HepG2 (cell line): ENCODE measurements around the gene ZCCHC3. TPM values are rescaled to one million over a fixed set of nuclear protein-coding genes. Genes with fewer than 3 reads are reported as not detected.

Source experiments
- CBX2 ChIP-seq, 2 experiments: fragments of 200-600 bp in 1 of 2; sonication (generic); formaldehyde crosslinking in 1 of 2; IDR thresholded peaks; 2 replicates each; pipeline versions ENCODE4 v1.7.0 to v1.8.1; 2018 to 2022; ENCODE audit warnings: low read depth in 2 of 2, low read length in 1 of 2, mild to moderate bottlenecking in 1 of 2, missing genetic modification reagents in 1 of 2
- ERF ChIP-seq: IDR thresholded peaks from 2 replicates; pipeline ENCODE4 v1.6.1; 2018; ENCODE audit warnings: missing biosample characterization, missing genetic modification reagents
- ETV6 ChIP-seq: sonication (generic); formaldehyde crosslinking; conservative IDR thresholded peaks from 2 replicates; pipeline ENCODE4 v1.4.0; 2020; ENCODE audit warnings: missing genetic modification reagents
- FLYWCH1 ChIP-seq: sonication (generic); formaldehyde crosslinking; IDR thresholded peaks from 2 replicates; pipeline ENCODE4 v1.8.1; 2023; ENCODE audit warnings: mild to moderate bottlenecking, missing genetic modification reagents
- FOSL1 ChIP-seq: sonication (generic); formaldehyde crosslinking; IDR thresholded peaks from 2 replicates; pipeline ENCODE4 v1.9.0; 2021; ENCODE audit warnings: missing genetic modification reagents, borderline replicate concordance
- HDAC1 ChIP-seq: sonication (generic); formaldehyde crosslinking; IDR thresholded peaks from 2 replicates; pipeline ENCODE4 v1.5.1; 2020; ENCODE audit warnings: mild to moderate bottlenecking, missing genetic modification reagents
- HOXA3 ChIP-seq: sonication (generic); formaldehyde crosslinking; IDR thresholded peaks from 2 replicates; pipeline ENCODE4 v1.5.0; 2020; ENCODE audit warnings: missing genetic modification reagents
- JUN ChIP-seq: sonication (generic); formaldehyde crosslinking; IDR thresholded peaks from 2 replicates; pipeline ENCODE4 v1.4.0; 2020; ENCODE audit warnings: mild to moderate bottlenecking, missing genetic modification reagents
- NR2C2 ChIP-seq: sonication (generic); formaldehyde crosslinking; IDR thresholded peaks from 2 replicates; pipeline ENCODE4 v1.4.0; 2020; ENCODE audit warnings: missing genetic modification reagents, mild to moderate bottlenecking, moderate library complexity, borderline replicate concordance
- PHF21A ChIP-seq: sonication (generic); formaldehyde crosslinking; IDR thresholded peaks from 2 replicates; pipeline ENCODE4 v1.5.0; 2020; ENCODE audit warnings: mild to moderate bottlenecking, missing genetic modification reagents
- SOX6 ChIP-seq, 2 experiments: fragments of 450-650 bp in 1 of 2; sonication (generic) in 1 of 2; formaldehyde crosslinking in 1 of 2; IDR thresholded peaks; 2 replicates each; pipeline versions ENCODE4 v1.4.0 to v1.6.1; 2017 to 2020; ENCODE audit warnings: antibody characterized with exemption in 1 of 2, mild to moderate bottlenecking in 1 of 2, missing genetic modification reagents in 1 of 2
- YEATS4 ChIP-seq: sonication (generic); formaldehyde crosslinking; IDR thresholded peaks from 2 replicates; pipeline ENCODE4 v1.4.0; 2020; ENCODE audit warnings: missing genetic modification reagents, borderline replicate concordance
- ZBTB8A ChIP-seq: sonication (generic); formaldehyde crosslinking; IDR thresholded peaks from 2 replicates; pipeline ENCODE4 v1.4.0; 2020; ENCODE audit warnings: mild to moderate bottlenecking, low read depth, missing genetic modification reagents, borderline replicate concordance
- ZKSCAN8 ChIP-seq: IDR thresholded peaks from 2 replicates; pipeline ENCODE4 v1.6.1; 2016; ENCODE audit warnings: borderline replicate concordance, missing genetic modification reagents, missing compliant biosample characterization
- ZNF160 ChIP-seq: sonication (generic); formaldehyde crosslinking; IDR thresholded peaks from 2 replicates; pipeline ENCODE4 v1.8.0; 2022; ENCODE audit warnings: mild to moderate bottlenecking, inconsistent platforms, missing genetic modification reagents
- ZNF20 ChIP-seq: sonication (generic); formaldehyde crosslinking; IDR thresholded peaks from 2 replicates; pipeline ENCODE4 v1.4.0; 2020; ENCODE audit warnings: mild to moderate bottlenecking, moderate library complexity, missing genetic modification reagents
- ZNF263 ChIP-seq: sonication (generic); formaldehyde crosslinking; IDR thresholded peaks from 2 replicates; pipeline ENCODE4 v1.4.0; 2020; ENCODE audit warnings: missing genetic modification reagents
- ZNF335 ChIP-seq: sonication (generic); formaldehyde crosslinking; IDR thresholded peaks from 2 replicates; pipeline ENCODE4 v1.4.0; 2020; ENCODE audit warnings: missing genetic modification reagents
- ZNF672 ChIP-seq: sonication (generic); formaldehyde crosslinking; IDR thresholded peaks from 2 replicates; pipeline ENCODE4 v1.8.1; 2022; ENCODE audit warnings: missing genetic modification reagents
- polyA plus RNA-seq, 8 experiments: library from polyadenylated mRNA; depleted of rRNA in 3 of 8; stranded (reverse) in 7 of 8; unstranded in 1 of 8; fragments of >200 nt; fragmentation: Illumina TruSeq in 4 of 8; extraction: Trizol in 4 of 8; gene quantifications; 2 replicates each; pipeline versions ENCODE4 v1.2.1 to v1.2.3, GENCODE V29; 2011 to 2016; ENCODE audit warnings: low read depth in 4 of 8, missing spikeins in 1 of 8, mixed read lengths in 1 of 8; ENCODE audit not compliant: insufficient read depth in 1 of 8
- total RNA-seq, 5 experiments: library from RNA; depleted of rRNA; stranded (reverse); fragments of >200 nt; fragmentation: Illumina TruSeq; extraction: Trizol; gene quantifications; 2 replicates each; pipeline ENCODE4 v1.2.3, GENCODE V29; 2016; ENCODE audit warnings: low read depth in 1 of 5
- TF ChIP-seq, protein P1 (sequence below): sonication (generic); formaldehyde crosslinking; IDR thresholded peaks from 2 replicates; pipeline ENCODE4 v1.5.1; 2020; ENCODE audit warnings: mild to moderate bottlenecking, moderate library complexity, missing genetic modification reagents
- TF ChIP-seq, protein P2 (sequence below): sonication (generic); formaldehyde crosslinking; IDR thresholded peaks from 2 replicates; pipeline ENCODE4 v1.4.0; 2020; ENCODE audit warnings: missing genetic modification reagents
- TF ChIP-seq, protein P3 (sequence below): sonication (generic); formaldehyde crosslinking; IDR thresholded peaks from 2 replicates; pipeline ENCODE4 v1.8.0; 2022; ENCODE audit warnings: mild to moderate bottlenecking, missing genetic modification reagents
- TF ChIP-seq, protein P4 (sequence below): IDR thresholded peaks from 2 replicates; pipeline ENCODE4 v1.6.1; 2016; ENCODE audit warnings: mild to moderate bottlenecking

ZCCHC3 gene
- total and polyA plus RNA-seq, 2 of the 13 experiments (the other 11 are each of a cell fraction or from before 2014, with no cell fraction given) = 46.6 to 63.0 TPM

DNA sequence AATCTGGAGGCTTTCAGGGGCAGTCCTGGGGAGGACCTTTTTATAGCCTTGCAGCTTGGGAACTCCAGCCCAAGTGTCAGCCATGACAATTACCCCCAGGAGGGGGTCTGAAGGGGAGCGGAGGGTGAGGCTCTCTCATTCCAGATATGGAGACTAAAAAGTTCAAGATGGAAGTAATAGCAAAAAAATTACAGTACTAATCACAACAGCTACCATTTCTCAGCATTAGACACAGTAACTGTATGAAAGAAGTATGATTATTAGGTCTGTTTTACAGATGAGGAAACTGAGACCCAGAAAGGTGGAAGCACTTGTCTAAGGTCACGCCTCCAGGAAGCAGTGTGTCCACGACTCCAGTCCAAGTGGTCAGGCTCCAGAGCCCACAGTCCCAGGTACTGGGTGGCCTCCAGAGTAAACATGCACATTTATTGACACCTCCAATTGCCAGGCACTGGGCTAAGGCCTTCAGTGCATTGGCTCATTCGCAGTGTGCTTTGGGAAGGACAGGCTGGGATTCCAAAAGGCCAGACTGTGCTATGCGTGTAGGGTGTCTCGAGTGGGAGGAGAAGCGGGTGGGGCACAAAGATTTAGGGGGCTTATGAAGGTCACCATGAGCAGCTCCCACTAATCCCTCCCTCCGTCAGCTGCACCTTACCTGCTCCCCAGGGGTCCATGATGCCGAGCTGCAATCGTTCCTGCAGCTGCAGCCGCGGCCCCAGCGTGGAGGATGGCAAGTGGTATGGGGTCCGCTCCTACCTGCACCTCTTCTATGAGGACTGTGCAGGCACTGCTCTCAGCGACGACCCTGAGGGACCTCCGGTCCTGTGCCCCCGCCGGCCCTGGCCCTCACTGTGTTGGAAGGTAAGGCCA lies 51.8 kb downstream of the ZCCHC3 start (continued):
- TF ChIP-seq, protein P1, sequence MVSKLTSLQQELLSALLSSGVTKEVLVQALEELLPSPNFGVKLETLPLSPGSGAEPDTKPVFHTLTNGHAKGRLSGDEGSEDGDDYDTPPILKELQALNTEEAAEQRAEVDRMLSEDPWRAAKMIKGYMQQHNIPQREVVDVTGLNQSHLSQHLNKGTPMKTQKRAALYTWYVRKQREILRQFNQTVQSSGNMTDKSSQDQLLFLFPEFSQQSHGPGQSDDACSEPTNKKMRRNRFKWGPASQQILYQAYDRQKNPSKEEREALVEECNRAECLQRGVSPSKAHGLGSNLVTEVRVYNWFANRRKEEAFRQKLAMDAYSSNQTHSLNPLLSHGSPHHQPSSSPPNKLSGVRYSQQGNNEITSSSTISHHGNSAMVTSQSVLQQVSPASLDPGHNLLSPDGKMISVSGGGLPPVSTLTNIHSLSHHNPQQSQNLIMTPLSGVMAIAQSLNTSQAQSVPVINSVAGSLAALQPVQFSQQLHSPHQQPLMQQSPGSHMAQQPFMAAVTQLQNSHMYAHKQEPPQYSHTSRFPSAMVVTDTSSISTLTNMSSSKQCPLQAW (CRISPR knock-in tag) = peak; percentile 70
- TF ChIP-seq SOX6 (IDR thresholded peaks at IDR 0.05) = no peak
- peak; percentile 25; the same call in 1 of the 2 replicates for TF ChIP-seq SOX6 (CRISPR knock-in tag; IDR thresholded peaks at IDR 0.05)
- TF ChIP-seq ZNF263 (CRISPR knock-in tag) = 0 out of 2 replicates have a peak, but pooled peaks have one; percentile 40
- TF ChIP-seq PHF21A (CRISPR knock-in tag) = no peak; the same call in 1 of the 2 replicates
- TF ChIP-seq HDAC1 (CRISPR knock-in tag) = peak; percentile 83
- TF ChIP-seq, protein P2, sequence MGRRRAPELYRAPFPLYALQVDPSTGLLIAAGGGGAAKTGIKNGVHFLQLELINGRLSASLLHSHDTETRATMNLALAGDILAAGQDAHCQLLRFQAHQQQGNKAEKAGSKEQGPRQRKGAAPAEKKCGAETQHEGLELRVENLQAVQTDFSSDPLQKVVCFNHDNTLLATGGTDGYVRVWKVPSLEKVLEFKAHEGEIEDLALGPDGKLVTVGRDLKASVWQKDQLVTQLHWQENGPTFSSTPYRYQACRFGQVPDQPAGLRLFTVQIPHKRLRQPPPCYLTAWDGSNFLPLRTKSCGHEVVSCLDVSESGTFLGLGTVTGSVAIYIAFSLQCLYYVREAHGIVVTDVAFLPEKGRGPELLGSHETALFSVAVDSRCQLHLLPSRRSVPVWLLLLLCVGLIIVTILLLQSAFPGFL (CRISPR knock-in tag) = peak; percentile 54; the same call in 1 of the 2 replicates
- no peak for TF ChIP-seq ZBTB8A (CRISPR knock-in tag)
- no peak for TF ChIP-seq ZNF672 (CRISPR knock-in tag)
- TF ChIP-seq, protein P3, sequence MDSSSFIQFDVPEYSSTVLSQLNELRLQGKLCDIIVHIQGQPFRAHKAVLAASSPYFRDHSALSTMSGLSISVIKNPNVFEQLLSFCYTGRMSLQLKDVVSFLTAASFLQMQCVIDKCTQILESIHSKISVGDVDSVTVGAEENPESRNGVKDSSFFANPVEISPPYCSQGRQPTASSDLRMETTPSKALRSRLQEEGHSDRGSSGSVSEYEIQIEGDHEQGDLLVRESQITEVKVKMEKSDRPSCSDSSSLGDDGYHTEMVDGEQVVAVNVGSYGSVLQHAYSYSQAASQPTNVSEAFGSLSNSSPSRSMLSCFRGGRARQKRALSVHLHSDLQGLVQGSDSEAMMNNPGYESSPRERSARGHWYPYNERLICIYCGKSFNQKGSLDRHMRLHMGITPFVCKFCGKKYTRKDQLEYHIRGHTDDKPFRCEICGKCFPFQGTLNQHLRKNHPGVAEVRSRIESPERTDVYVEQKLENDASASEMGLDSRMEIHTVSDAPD (CRISPR knock-in tag) = 0 out of 2 replicates have a peak, but pooled peaks have one; percentile 58
- peak; percentile 83 for TF ChIP-seq HOXA3 (CRISPR knock-in tag)
- 0 out of 2 replicates have a peak, but pooled peaks have one; percentile 39 for TF ChIP-seq YEATS4 (CRISPR knock-in tag)
- peak; percentile 71; the same call in 1 of the 2 replicates for TF ChIP-seq NR2C2 (CRISPR knock-in tag)
- TF ChIP-seq ETV6 (CRISPR knock-in tag) = 0 out of 2 replicates have a peak, but pooled peaks have one; percentile 29
- TF ChIP-seq JUN = no peak; the same call in 1 of the 2 replicates
- peak; percentile 76; the same call in 1 of the 2 replicates for TF ChIP-seq ZNF160
- no peak for TF ChIP-seq ZKSCAN8 (CRISPR knock-in tag)
- TF ChIP-seq CBX2 (IDR thresholded peaks at IDR 0.05; ENCODE audit: low read depth, low read length) = no peak
- TF ChIP-seq CBX2 (CRISPR knock-in tag; IDR thresholded peaks at IDR 0.05; ENCODE audit: low read depth) = no peak
- TF ChIP-seq ZNF335 (CRISPR knock-in tag) = no peak
- no peak for TF ChIP-seq FLYWCH1 (CRISPR knock-in tag)
- TF ChIP-seq ERF (CRISPR knock-in tag) = peak; percentile 71; the same call in 1 of the 2 replicates
- TF ChIP-seq, protein P4, sequence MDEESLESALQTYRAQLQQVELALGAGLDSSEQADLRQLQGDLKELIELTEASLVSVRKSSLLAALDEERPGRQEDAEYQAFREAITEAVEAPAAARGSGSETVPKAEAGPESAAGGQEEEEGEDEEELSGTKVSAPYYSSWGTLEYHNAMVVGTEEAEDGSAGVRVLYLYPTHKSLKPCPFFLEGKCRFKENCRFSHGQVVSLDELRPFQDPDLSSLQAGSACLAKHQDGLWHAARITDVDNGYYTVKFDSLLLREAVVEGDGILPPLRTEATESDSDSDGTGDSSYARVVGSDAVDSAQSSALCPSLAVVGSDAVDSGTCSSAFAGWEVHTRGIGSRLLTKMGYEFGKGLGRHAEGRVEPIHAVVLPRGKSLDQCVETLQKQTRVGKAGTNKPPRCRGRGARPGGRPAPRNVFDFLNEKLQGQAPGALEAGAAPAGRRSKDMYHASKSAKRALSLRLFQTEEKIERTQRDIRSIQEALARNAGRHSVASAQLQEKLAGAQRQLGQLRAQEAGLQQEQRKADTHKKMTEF (CRISPR knock-in tag) = peak; percentile 41; the same call in 1 of the 2 replicates
- no peak for TF ChIP-seq FOSL1
- no peak for TF ChIP-seq ZNF20 (CRISPR knock-in tag)
